ENCODE data around the gene PLA2G4E. TPM values are rescaled to one million over a fixed set of nuclear protein-coding genes. Genes with fewer than 3 reads are reported as not detected.
A peak's percentile ranks its signal among the peaks of the same experiment; 100 is the strongest.

Gene PLA2G4E
- total and polyA plus RNA-seq, 2 donors (not counting 1 experiment from before 2014, with no cell fraction given) = not detected

DNA sequence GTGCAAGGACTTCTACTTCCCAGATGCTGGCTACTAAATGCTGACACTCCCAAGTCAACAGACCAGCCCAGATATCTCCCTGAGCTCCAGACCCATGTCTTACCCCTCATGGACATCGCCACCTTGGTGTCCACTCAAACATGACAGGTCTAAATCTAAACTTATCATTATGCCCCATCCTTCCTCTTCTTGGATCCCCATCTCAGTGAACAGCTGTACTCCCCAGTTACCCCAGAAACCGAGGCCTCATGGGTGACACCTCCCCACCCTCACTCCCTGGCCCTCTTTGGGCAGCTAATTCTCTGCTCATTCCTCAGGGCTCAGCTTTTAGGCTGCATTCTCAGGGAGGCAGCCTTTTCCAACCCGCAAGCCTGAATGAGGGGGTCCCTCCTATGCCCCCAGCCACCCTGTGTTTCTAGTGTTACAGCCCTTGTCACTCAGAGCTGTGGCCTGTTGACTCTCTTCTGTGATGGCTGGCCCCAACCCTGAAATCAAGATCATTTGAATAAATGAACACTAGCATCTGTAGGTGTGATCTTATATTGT is 53.8 kb downstream of the PLA2G4E start:
- H3K4me1 ChIP-seq (ENCODE audit: control insufficient read depth, extremely low read depth, insufficient read depth, low read length) = peaks cover 9% of the 10 kb centered on the region
- no peaks in the 10 kb centered on the region for H3K27me3 ChIP-seq (ENCODE audit: control insufficient read depth, insufficient read depth, low read length)
- no peak for DNase-seq (ENCODE audit: low read depth in 2 of 2)
- no peak overlapping the region for H3K4me2 ChIP-seq (ENCODE audit: extremely low read depth, insufficient read depth, low read length)
- H3K4me3 ChIP-seq (replicated peaks in 1 of 4; ENCODE audit: control extremely low read depth in 1 of 4, insufficient read depth in 1 of 4, low read depth in 3 of 4, low read length in 4 of 4) = no peak overlapping the region
- no peaks in the 10 kb centered on the region for H4K20me1 ChIP-seq (ENCODE audit: control insufficient read depth, extremely low read depth, insufficient read depth, low read length)
- no peak overlapping the region for H3K27ac ChIP-seq (ENCODE audit: insufficient read depth, low read length)
- no peaks in the 10 kb centered on the region for H3K9me3 ChIP-seq (ENCODE audit: control insufficient read depth, insufficient read depth, low read depth, low read length)
- H3K9ac ChIP-seq (ENCODE audit: insufficient read depth, low read length) = no peak overlapping the region
- H2AFZ ChIP-seq (ENCODE audit: low read length) = no peak overlapping the region
- peaks cover 60% of the 10 kb centered on the region for H3K79me2 ChIP-seq (ENCODE audit: control insufficient read depth, insufficient read depth, low read length)
- TF ChIP-seq EZH2 (IDR thresholded peaks at IDR 0.05; ENCODE audit: low read length, missing control alignments) = no peak
- TF ChIP-seq, protein P1, sequence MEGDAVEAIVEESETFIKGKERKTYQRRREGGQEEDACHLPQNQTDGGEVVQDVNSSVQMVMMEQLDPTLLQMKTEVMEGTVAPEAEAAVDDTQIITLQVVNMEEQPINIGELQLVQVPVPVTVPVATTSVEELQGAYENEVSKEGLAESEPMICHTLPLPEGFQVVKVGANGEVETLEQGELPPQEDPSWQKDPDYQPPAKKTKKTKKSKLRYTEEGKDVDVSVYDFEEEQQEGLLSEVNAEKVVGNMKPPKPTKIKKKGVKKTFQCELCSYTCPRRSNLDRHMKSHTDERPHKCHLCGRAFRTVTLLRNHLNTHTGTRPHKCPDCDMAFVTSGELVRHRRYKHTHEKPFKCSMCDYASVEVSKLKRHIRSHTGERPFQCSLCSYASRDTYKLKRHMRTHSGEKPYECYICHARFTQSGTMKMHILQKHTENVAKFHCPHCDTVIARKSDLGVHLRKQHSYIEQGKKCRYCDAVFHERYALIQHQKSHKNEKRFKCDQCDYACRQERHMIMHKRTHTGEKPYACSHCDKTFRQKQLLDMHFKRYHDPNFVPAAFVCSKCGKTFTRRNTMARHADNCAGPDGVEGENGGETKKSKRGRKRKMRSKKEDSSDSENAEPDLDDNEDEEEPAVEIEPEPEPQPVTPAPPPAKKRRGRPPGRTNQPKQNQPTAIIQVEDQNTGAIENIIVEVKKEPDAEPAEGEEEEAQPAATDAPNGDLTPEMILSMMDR (conservative IDR thresholded peaks at IDR 0.05 in 1 of 2, IDR thresholded peaks at IDR 0.05 in 1 of 2; ENCODE audit: low read depth in 1 of 2, low read length in 2 of 2) = no peak
- no peaks in the 10 kb centered on the region for H3K36me3 ChIP-seq (ENCODE audit: control insufficient read depth, insufficient read depth, low read length)

DNA sequence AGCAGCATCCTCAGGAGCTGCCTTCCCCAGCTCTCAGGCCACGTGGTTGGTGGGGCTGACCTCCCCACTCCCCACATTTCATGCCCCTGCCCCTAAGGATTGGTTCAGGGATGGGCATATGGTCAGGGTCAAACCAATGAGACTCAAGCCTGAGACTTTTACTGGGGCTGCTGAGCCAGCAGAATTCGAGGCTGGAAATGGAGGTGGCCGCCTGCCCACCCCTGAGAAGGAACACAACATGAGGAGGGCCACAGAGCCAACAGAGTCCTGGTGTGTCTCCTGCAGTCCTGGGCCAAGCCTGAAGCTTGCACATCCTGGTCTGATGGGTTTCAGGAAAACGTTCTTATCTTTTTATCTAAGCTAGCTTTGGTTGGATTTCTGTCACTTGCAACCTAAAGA is 54.4 kb downstream of the PLA2G4E start:
- Histone ChIP-seq H3K27me3 (ENCODE audit: control insufficient read depth, insufficient read depth, low read length) (no peaks in the 10 kb centered on the region), H3K27ac (ENCODE audit: insufficient read depth, low read length) (no peak overlapping the region), H2AFZ (ENCODE audit: low read length) (no peak overlapping the region), H3K79me2 (ENCODE audit: control insufficient read depth, insufficient read depth, low read length) (peaks cover 56% of the 10 kb centered on the region), H4K20me1 (ENCODE audit: control insufficient read depth, extremely low read depth, insufficient read depth, low read length) (no peaks in the 10 kb centered on the region), H3K9ac (ENCODE audit: insufficient read depth, low read length) (no peak overlapping the region), H3K9me3 (ENCODE audit: control insufficient read depth, insufficient read depth, low read depth, low read length) (no peaks in the 10 kb centered on the region), H3K4me2 (ENCODE audit: extremely low read depth, insufficient read depth, low read length) (no peak overlapping the region), H3K36me3 (ENCODE audit: control insufficient read depth, insufficient read depth, low read length) (no peaks in the 10 kb centered on the region), H3K4me1 (ENCODE audit: control insufficient read depth, extremely low read depth, insufficient read depth, low read length) (peaks cover 9% of the 10 kb centered on the region), H3K4me3 (replicated peaks in 1 of 4; ENCODE audit: control extremely low read depth in 1 of 4, insufficient read depth in 1 of 4, low read depth in 3 of 4, low read length in 4 of 4) (no peak overlapping the region)
- DNase-seq (ENCODE audit: low read depth in 2 of 2) = no peak
- TF ChIP-seq EZH2 (IDR thresholded peaks at IDR 0.05; ENCODE audit: low read length, missing control alignments) = no peak
- TF ChIP-seq, protein P1 (conservative IDR thresholded peaks at IDR 0.05 in 1 of 2, IDR thresholded peaks at IDR 0.05 in 1 of 2; ENCODE audit: low read depth in 1 of 2, low read length in 2 of 2) = no peak

DNA sequence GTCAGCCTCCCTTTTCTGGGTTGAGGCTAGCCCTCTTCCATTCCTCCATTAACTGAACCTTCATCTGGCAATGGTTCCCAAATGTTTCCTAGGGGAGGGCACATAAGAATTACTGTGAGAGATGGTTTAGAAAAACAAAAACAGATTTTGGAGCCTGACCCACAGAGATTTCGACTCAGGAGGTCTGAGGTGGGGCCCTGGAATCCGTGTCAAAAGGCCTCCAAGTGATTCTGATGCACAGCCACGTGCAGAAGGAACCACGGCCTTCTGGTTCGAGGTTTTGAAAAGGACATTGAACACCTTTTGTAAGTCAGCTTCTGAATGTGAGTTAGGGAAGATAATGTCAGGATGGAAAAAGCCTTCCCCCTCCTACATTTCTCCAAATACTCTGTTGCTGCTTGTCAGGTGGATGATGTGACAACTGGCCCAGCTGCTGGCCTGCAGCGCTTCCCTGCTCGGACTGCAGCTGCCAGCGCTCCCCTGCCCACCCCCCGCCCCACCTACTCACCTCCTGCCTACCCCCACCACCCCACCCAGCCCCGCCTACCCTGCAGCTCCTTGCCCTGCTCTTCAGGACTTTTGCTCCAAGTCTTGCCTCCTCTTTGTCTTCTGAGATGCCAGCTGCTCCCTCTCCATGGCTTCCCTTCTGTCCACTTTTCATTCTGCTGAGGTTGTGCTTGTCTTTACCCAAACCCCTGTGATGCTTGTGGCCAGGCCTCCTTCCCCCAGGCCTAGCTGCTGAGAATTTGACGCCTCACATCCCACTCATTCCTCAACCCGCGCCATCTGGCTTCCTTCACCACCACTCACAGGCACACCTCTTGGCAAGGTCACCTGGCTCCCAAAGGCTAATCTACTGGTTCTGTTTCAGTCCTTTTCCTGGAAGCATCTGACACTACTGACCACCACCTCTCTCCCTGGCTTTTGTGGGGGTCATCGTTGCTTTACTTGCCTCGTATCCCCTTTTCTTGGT is 55.1 kb downstream of the PLA2G4E start:
- no peaks in the 10 kb centered on the region for H3K9me3 ChIP-seq (ENCODE audit: control insufficient read depth, insufficient read depth, low read depth, low read length)
- H3K36me3 ChIP-seq (ENCODE audit: control insufficient read depth, insufficient read depth, low read length) = no peaks in the 10 kb centered on the region
- H3K27ac ChIP-seq (ENCODE audit: insufficient read depth, low read length) = no peak overlapping the region
- H3K9ac ChIP-seq (ENCODE audit: insufficient read depth, low read length) = no peak overlapping the region
- peaks cover 4% of the 10 kb centered on the region for H3K4me1 ChIP-seq (ENCODE audit: control insufficient read depth, extremely low read depth, insufficient read depth, low read length)
- H3K79me2 ChIP-seq (ENCODE audit: control insufficient read depth, insufficient read depth, low read length) = peaks cover 51% of the 10 kb centered on the region
- H2AFZ ChIP-seq (ENCODE audit: low read length) = no peak overlapping the region
- no peaks in the 10 kb centered on the region for H3K27me3 ChIP-seq (ENCODE audit: control insufficient read depth, insufficient read depth, low read length)
- peak; percentile 27 to 83 for DNase-seq (ENCODE audit: low read depth in 2 of 2)
- no peak overlapping the region for H3K4me3 ChIP-seq (replicated peaks in 1 of 4; ENCODE audit: control extremely low read depth in 1 of 4, insufficient read depth in 1 of 4, low read depth in 3 of 4, low read length in 4 of 4)
- TF ChIP-seq EZH2 (IDR thresholded peaks at IDR 0.05; ENCODE audit: low read length, missing control alignments) = no peak
- TF ChIP-seq, protein P1 (conservative IDR thresholded peaks at IDR 0.05 in 1 of 2, IDR thresholded peaks at IDR 0.05 in 1 of 2; ENCODE audit: low read depth in 1 of 2, low read length in 2 of 2) = no peak
- no peaks in the 10 kb centered on the region for H4K20me1 ChIP-seq (ENCODE audit: control insufficient read depth, extremely low read depth, insufficient read depth, low read length)
- peak overlapping the region; percentile 9 for H3K4me2 ChIP-seq (ENCODE audit: extremely low read depth, insufficient read depth, low read length)

Measured in fibroblast of lung (primary cell).